ENCODE results near the gene NR2F1-AS1. TPM values are rescaled to one million over a fixed set of nuclear protein-coding genes. Genes with fewer than 3 reads are reported as not detected.

The NR2F1-AS1 gene
- total RNA-seq, 2 donors from 2014 or later: 0.69 to 2.4 TPM

GRCh38 chr5:93604644-93605515, 23.9 kb upstream of the NR2F1-AS1 start:
- DNase-seq: no peak
- intact Hi-C loops (cut with DNase I): loop anchor here (10.0 kb wide), 1 partner anchor 200 kb away; no protein-coding TSS in a partner anchor
- H3K9me3 ChIP-seq: no peaks in the 10 kb centered on the region
- H3K27me3 ChIP-seq: peaks cover 88% of the 10 kb centered on the region
- no peak for TF ChIP-seq CTCF (IDR thresholded peaks at IDR 0.05)
- no peak overlapping the region for H3K9ac ChIP-seq (ENCODE audit: low read depth in 2 of 2, low read length in 2 of 2)
- H3K4me1 ChIP-seq: no peaks in the 10 kb centered on the region
- no peaks in the 10 kb centered on the region for H3K36me3 ChIP-seq
- H3K27ac ChIP-seq: no peak overlapping the region
- H3K4me3 ChIP-seq: no peak overlapping the region

- no peak for DNase-seq
- H3K4me1 ChIP-seq: no peaks in the 10 kb centered on the region
- no peak overlapping the region for H3K9ac ChIP-seq (ENCODE audit: low read depth in 2 of 2, low read length in 2 of 2)
- no peak for TF ChIP-seq CTCF (IDR thresholded peaks at IDR 0.05)
- intact Hi-C loops (cut with DNase I): loop anchor here (10.0 kb wide), 1 partner anchor 201 kb away; no protein-coding TSS in a partner anchor
- no peaks in the 10 kb centered on the region for H3K9me3 ChIP-seq
- no peak overlapping the region for H3K27ac ChIP-seq
- H3K4me3 ChIP-seq: no peak overlapping the region
- peaks cover 90% of the 10 kb centered on the region for H3K27me3 ChIP-seq
- H3K36me3 ChIP-seq: no peaks in the 10 kb centered on the region
Measured at GRCh38 chr5:93603793-93604643, 23.0 kb upstream of the NR2F1-AS1 start.

- no peak for DNase-seq
- H3K9ac ChIP-seq (ENCODE audit: low read depth in 2 of 2, low read length in 2 of 2): no peak overlapping the region
- no peak overlapping the region for H3K4me3 ChIP-seq
- H3K27ac ChIP-seq: no peak overlapping the region
- peaks cover 90% of the 10 kb centered on the region for H3K27me3 ChIP-seq
- no peaks in the 10 kb centered on the region for H3K36me3 ChIP-seq
- no peak for TF ChIP-seq CTCF (IDR thresholded peaks at IDR 0.05)
- intact Hi-C loops (cut with DNase I): loop anchor here (10.0 kb wide), 1 partner anchor 202 kb away; no protein-coding TSS in a partner anchor
- no peaks in the 10 kb centered on the region for H3K9me3 ChIP-seq
- H3K4me1 ChIP-seq: no peaks in the 10 kb centered on the region
Measured at GRCh38 chr5:93603078-93603792, 22.2 kb upstream of the NR2F1-AS1 start.

GRCh38 chr5:93602241-93603077, 21.4 kb upstream of the NR2F1-AS1 start:
- Histone ChIP-seq H3K9me3 (no peaks in the 10 kb centered on the region), H3K27ac (no peak overlapping the region), H3K36me3 (no peaks in the 10 kb centered on the region), H3K4me3 (no peak overlapping the region), H3K4me1 (no peaks in the 10 kb centered on the region), H3K27me3 (peaks cover 91% of the 10 kb centered on the region), H3K9ac (ENCODE audit: low read depth in 2 of 2, low read length in 2 of 2) (no peak overlapping the region)
- intact Hi-C loops (cut with DNase I): loop anchor here (10.0 kb wide), 1 partner anchor 202 kb away; no protein-coding TSS in a partner anchor
- no peak for DNase-seq
- TF ChIP-seq CTCF (IDR thresholded peaks at IDR 0.05): no peak

Data from colonic mucosa (tissue), 4 donors.